GM21825 (cell line): ENCODE results near the gene GMPR2.

Experiments used
- ATAC-seq: cut with Tn5 transposase; IDR thresholded peaks from one replicate; pipeline ENCODE4 v1.9.1; 2021; ENCODE audit warnings: mild to moderate bottlenecking, moderate library complexity; ENCODE audit not compliant: unreplicated experiment

GMPR2 gene

GRCh38 chr14:24232645-24233537 lies at the start of gene GMPR2:
TSS of gene GMPR2 (plus strand) at chr14:24232929. CDS start at chr14:24233254, 325 bp downstream.
- ATAC-seq: peak; percentile 47

GRCh38 chr14:24183014-24183481 lies 49.7 kb upstream of the GMPR2 start:
- no peak for ATAC-seq

DNA sequence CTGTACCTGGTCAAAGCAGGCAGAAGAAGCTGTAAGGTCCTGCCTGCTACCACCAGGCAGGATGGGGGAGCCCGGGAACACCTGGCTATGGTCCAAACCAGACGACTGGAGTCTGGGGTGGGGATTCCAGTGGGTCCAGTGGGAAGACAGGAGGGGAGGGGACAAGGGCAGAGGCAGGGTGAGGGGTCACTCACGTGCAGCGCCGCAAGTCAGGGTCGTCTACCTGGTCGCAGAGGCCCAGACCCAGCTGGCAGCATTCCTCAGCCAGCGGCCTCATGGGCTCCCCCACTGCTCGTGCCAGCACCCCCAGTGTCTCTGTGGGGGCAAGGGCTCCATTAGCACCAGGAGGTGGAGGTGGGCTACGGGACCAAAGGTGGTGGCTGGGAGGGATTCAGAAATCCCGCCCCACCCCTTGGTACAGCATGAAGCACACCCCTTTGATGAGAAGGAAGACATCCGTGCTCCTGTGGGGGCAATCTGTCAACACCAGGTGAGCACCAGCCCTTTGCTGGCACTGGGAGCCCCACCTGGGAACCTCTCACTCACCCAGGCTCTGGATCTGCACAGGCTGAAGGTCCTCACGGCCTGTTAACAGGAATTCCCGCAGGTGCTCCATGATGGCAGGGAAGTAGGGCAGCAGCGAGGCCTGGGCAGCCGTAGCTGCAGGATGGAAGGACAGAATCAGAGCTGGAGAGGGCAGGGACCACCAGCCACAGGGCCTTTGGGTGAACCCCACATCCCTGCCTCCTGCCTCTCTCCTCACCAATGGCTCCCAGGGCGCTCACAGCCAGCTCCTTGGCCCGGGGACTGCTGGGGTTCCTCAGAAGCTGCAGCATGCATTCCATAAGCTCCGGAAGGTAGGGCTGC lies 48.4 kb upstream of the GMPR2 start:
- ATAC-seq: no peak

GRCh38 chr14:24185026-24185425 lies 47.7 kb upstream of the GMPR2 start:
- no peak for ATAC-seq

- ATAC-seq: no peak
Measured at GRCh38 chr14:24185741-24186140, 47.0 kb upstream of the GMPR2 start.

DNA sequence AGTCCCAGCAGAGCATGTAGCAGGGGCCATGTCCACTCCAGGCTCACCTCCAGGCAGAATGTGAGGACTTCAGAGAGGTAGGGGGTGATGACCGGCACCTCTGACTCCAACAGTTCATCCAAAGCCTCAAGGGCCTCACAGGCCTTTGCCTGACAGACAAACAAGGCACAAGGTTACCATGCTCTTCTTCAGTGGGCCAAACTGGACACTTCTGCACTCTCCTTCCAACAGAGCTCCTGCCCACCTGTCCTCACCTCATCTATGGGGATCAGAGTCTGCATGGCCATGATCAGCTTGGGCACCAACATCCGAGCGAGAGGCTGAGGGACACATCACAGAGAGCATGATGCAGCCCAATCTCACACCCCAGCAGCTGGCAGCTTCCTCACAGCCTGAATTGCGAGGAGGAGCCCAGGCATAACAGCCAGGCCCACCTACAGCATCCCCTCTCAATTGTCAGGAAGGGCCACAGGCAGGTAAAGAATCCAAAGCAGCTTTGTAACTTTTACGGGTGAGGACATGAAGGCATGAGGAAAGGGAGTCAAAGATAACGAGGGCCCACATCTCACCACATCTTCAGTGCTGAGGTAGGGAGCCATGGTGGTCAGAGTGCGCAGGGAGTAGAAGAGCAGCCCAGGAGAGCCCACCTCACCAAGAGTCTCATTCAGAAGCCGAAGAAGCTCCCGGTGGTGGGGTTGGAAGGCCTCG lies 45.7 kb upstream of the GMPR2 start:
- no peak for ATAC-seq

DNA sequence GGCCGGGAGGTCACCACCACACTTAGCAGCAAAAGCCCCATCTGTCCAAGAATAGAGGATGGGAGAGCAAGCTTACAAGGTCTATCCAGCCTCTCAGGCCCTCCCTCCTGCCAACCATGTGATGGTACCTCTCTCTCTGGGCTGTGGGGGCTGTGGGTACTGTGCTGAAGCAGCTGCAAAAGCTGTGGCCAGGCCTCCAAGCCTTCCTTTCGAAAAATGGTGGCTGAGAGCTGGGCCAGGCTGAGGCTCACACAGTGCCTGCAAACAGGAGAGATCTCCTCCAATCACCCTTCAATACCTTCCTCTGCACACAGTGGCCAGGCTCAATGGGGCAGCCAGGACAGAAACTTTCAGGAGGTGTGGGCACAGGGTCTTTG lies 45.2 kb upstream of the GMPR2 start:
- ATAC-seq: no peak

GRCh38 chr14:24188251-24189058 lies 44.3 kb upstream of the GMPR2 start, which contains the start of gene IPO4:
TSS of gene IPO4 (minus strand) at chr14:24188816. CDS start at chr14:24188787, 29 bp downstream.
- peak; percentile 85 for ATAC-seq

DNA sequence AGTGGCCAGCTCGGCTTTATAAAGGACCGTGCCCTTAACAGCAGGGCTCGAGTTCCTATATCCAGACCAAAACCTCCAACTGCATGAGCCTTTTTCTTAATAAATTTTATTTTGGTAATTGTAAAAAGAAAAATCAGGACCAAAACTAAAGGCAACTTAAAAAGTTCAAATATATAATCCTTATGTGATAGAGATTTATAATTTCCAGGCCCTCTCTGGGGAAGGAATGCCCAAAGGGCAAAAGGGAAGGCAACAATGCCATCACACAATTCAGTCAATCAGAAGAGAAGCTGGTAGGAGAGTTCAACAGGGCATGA lies 43.7 kb upstream of the GMPR2 start:
- ATAC-seq: no peak

- ATAC-seq: no peak
Measured at GRCh38 chr14:24189460-24189859, 43.3 kb upstream of the GMPR2 start.

DNA sequence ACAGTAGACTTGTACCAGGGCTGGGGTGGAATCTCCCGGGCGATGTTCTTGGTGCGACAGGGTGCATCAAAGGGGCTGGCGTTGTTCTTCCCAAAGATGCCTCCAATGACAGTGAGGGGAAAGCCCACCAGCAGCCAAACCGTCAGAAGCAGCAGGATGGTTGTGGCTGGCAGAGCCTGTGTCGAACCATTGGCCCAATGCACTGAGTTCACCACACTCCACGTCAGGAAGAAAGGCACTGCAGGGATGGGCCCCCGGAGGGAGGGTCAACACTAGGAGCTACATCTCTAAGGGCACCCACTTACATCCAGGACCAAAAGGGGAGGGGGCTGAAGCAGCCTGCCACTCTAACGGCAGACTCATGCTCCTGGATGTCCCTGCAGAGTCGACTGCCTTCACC lies 42.3 kb upstream of the GMPR2 start:
- ATAC-seq: no peak

DNA sequence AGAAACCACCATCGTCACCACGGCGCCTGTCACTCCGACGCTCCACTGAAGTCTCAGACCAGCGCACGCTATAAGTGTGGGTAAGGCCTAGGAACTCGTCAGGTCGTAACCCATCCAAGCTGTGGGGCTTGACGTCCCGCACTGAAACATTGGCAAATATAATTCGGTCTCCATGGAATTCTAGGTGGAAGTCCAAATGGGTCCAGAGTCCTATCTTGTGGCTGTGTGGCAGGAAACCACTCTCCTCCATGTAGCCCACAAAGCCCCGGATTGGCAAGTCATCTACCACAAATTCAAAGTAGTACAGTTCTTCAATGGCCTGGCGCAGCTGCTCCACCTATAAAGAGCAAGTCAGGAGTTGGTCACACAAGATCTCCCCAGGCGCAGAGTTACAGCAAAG lies 39.8 kb upstream of the GMPR2 start:
- no peak for ATAC-seq

DNA sequence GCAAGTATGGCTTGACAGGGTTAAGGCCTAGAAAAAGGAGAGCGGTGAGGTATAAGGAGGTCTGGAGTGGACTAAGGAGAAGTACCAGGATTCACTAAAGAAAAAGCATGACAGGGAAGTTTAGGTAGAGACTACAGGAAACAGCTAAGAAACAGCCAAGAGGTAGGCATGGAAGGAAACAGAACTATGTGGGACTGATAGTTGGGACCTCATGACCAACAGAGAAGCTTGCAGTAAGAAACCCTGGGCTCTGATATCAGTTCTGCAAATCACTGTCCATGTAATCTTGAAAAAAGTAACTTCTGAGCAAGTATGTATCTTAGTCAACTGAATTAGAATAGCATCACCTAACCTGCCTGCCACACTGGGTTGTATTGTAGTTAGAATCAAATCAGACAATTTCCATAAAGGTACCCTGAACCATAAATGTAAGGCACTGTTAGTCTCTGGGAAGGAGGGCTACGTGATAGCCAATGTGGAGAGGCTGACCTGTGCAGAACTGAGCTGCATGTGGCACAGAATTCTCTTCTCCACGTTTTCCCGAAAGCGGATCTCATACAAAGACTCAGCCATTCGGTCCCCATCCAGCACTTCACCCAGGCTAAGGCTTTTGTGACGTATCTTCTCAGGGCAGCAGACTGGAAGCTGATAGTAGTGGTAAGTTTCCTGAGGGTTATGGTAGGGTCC lies 38.4 kb upstream of the GMPR2 start:
- ATAC-seq: no peak

DNA sequence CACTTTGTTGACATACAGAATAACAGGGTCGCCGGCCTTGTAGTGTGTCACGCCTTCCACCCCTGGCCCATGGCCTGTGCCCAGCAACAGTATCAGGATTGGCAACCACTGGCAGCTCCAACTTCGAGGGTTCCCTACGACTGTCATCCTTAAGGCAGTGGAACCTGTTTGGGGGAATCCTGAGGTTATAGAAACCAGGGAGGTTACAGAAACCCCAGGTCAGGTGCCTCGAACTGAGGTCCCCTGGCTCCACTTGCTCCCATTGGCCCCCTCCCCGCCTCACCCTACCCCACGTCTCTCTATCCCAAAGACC lies 37.9 kb upstream of the GMPR2 start:
- ATAC-seq: no peak

DNA sequence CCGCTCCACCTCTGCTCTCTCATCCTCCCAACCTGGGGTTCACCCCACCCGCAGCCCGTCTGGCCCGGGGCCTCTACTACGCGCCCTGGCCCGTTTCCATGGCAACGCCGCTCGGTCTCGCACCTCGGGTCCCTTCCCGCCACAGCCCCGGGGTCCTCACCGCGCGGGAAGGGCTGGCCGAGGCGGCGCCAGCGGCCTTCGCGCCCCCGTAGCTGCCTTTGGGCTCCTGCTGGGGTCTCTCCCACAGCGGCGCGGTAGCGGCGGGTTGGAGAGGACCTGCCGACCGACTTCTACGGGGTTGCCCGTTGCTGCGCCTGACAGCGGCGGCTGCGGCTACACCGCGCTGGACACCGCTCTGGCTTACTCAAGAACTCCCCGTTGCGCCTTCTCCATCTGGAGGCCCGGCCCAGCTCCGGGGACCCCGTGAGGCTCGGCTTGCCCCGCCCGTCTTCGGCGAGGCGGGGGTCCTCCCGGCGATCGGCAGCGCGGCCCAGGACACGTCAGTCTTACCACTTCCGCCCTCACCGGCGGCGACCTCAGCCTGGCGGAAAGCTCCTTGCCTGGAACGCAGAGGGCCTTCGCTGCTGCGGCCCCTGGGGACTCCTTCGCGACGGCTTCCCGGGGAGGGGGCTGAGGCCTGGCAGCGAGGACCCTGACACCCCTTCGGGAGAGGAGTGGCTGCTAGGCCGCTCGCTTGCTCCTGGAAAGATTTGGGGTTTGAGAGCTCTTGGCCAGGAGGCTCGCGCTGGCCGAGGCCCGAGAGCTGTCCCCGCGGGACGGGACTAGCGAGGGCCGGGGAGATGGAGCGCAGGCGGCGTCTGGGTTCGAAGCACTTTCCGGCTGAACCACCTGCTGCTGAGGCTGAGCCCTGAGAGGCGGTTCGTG lies 37.3 kb upstream of the GMPR2 start, which contains the start of gene TM9SF1:
TM9SF1 (minus strand) TSS at position 256 of the 885 bp plus-strand sequence. CDS start 422 bp downstream, outside the sequence.
- ATAC-seq: peak; percentile 74

DNA sequence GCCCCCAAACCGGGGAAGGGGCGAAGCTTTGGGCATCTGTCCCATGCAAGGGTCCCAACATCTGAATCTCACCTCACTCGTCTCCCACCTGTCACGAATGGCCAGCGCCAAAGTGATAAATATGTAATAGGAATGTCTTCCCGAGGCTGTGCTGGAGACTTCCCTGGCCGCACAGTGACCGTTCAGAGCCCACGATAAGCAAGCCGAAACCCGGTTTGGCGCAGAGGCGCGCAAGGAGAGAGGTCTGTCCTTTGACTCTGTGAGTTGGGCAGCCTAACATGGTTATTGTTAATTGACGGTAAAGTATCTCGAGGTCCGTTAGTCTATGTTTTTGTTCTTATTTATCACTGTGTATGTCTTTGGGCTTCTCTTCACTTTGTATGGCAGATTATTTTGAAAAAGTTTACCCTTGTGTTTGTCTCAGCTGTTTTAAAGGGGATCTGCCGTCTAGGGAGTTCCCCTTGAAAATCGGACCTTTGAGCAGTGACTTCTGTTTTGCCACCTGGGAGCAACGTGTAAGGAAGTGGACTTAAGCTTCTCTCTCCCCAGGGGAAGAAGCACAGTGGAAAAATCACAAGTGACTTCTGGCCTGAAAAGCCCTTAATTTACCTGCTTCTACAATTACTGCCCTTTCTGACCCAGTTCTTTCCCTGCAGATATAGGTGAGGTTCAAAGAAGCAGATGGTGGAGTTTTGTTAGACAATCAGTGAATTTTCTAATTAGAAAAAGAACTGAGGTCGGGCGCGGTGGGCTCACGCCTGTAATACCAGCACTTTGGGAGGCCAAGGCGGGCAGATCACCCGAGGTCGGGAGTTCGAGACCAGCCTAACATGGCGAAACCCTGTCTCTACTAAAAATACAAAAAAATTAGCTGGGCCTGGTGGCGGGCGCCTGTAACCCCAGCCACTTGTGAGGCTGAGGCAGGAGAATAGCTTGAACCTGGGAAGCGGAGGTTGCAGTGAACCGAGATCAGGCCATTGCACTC lies 36.4 kb upstream of the GMPR2 start:
- peak; percentile 23 for ATAC-seq

DNA sequence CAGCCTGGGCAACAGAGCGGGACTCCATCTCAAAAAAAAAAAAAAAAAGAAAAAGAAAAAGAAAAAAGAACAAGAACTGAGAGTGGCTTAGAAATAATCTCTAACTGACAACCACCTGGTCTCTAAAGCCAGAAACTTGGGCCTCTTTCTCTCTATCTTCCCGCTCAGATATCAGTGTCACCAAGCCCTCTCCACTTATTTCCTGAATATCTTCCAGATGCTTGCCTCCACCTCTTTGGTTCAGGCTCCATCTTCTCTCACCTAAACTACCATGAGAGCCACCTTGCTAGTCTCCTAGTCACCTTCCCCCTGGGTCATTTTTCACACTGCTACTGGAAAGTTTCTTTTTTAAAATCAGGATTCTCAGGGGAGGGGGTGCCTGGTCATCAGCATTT lies 35.7 kb upstream of the GMPR2 start:
- no peak for ATAC-seq
